ENCODE data around the gene TOM1L1.

GRCh38 chr17:54956791-54957190, 56.1 kb downstream of the TOM1L1 start:
- TF ChIP-seq, protein P1, sequence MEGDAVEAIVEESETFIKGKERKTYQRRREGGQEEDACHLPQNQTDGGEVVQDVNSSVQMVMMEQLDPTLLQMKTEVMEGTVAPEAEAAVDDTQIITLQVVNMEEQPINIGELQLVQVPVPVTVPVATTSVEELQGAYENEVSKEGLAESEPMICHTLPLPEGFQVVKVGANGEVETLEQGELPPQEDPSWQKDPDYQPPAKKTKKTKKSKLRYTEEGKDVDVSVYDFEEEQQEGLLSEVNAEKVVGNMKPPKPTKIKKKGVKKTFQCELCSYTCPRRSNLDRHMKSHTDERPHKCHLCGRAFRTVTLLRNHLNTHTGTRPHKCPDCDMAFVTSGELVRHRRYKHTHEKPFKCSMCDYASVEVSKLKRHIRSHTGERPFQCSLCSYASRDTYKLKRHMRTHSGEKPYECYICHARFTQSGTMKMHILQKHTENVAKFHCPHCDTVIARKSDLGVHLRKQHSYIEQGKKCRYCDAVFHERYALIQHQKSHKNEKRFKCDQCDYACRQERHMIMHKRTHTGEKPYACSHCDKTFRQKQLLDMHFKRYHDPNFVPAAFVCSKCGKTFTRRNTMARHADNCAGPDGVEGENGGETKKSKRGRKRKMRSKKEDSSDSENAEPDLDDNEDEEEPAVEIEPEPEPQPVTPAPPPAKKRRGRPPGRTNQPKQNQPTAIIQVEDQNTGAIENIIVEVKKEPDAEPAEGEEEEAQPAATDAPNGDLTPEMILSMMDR (IDR thresholded peaks at IDR 0.05), result no peak
- no peak for TF ChIP-seq POLR2A (IDR thresholded peaks at IDR 0.05)
